Ascending aorta (tissue), 2 donors: Measurements from ENCODE around the gene NRL. TPM values are rescaled to one million over a fixed set of nuclear protein-coding genes. Genes with fewer than 3 reads are reported as not detected.
"Not testable (repeated sequence)": the region's sequence is repeated elsewhere in the genome, so short reads cannot be mapped to it uniquely, and the experiment has no call there.

Source experiments
- DNase-seq, 2 donors: peaks; one replicate each; pipeline ENCODE4 v3.0.0-alpha.2; 2019; ENCODE audit warnings: low spot score in 2 of 2
- H3K27ac ChIP-seq, 2 donors: fragments of 200-600 bp; sonication (generic); one replicate each; pipeline ENCODE4 v1.5.1; 2016 to 2017; ENCODE audit warnings: mild to moderate bottlenecking in 1 of 2
- H3K27me3 ChIP-seq: fragments of 200-600 bp; sonication (generic); one replicate; pipeline ENCODE4 v1.5.1; 2017
- H3K36me3 ChIP-seq, 2 donors: fragments of 200-600 bp; sonication (generic); one replicate each; pipeline ENCODE4 v1.5.1; 2016
- H3K4me1 ChIP-seq, 2 donors: fragments of 200-600 bp; sonication (generic); one replicate each; pipeline ENCODE4 v1.5.1; 2016 to 2017; ENCODE audit warnings: mild to moderate bottlenecking in 1 of 2
- H3K4me3 ChIP-seq, 2 donors: fragments of 200-600 bp; sonication (generic); one replicate each; pipeline ENCODE4 v1.5.1; 2016 to 2017; ENCODE audit warnings: mild to moderate bottlenecking in 1 of 2
- H3K9me3 ChIP-seq, 2 donors: fragments of 200-600 bp; sonication (generic); one replicate each; pipeline ENCODE4 v1.5.1; 2016
- intact Hi-C: fragments of 100-400 bp; cut with DNase I; formaldehyde crosslinking; loops from one replicate; pipeline ENCODE4 v1.15.1; 2023
- total RNA-seq: library from RNA; depleted of rRNA; stranded (reverse); fragments of >200 nt; gene quantifications from one replicate; pipeline ENCODE4 v1.1.0, GENCODE V29; 2016
- TF ChIP-seq, protein P1 (sequence below), 3 experiments: fragments of 200-600 bp in 2 of 3; fragments of 450-650 bp in 1 of 3; sonication (generic) in 2 of 3; IDR thresholded peaks; one replicate each; pipeline ENCODE4 v1.5.1; 2016 to 2019; ENCODE audit warnings: antibody characterized with exemption in 3 of 3, mild to moderate bottlenecking in 1 of 3, moderate library complexity in 1 of 3

The NRL gene
- total RNA-seq, 1 donor from 2014 or later: not detected

DNA sequence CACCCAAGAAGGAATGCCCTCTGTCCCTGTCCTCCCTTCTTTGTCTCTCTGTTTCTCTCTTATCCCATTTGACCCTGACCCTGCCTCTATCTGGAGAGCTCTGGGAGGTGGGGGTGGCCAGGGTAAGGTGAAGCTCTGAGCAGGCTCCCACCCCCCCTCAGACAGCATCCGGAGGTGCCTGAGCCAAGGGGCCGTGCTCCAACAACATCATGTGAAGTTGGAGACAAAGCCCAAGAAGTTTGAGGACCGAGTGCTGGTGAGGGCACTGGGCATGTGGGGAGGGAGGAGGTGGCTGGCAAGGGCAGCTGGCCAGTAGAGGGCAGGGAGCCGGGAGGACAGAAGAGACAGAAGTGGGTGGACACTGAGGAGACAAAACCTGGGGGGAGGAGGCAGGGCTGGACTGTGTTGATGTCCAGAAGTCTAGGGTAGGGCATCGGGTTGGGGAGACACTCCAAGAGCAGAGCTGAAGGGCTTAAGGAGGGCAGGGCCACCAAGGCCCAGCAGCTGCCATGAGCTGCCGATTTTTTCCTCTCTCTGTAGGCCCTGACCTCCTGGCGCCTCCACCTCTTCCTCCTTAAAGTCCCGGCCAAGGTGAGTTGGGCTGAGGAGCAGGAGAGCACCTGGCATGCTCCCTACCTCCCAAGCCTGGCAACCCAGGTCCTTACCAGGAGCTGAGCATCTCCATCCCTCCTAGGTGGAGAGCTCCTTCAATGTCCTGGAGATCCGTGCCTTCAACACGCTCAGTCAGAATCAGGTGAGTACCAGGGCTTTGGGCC is 61.0 kb downstream of the NRL start:
- H3K9me3 ChIP-seq: no peaks in the 10 kb centered on the region
- DNase-seq: peak in 1 of 2 donors; percentile 50
- no peaks in the 10 kb centered on the region for H3K27me3 ChIP-seq
- peaks cover 9 to 12% of the 10 kb centered on the region in 2 donors for H3K4me1 ChIP-seq
- no peak overlapping the region for H3K27ac ChIP-seq
- TF ChIP-seq, protein P1, sequence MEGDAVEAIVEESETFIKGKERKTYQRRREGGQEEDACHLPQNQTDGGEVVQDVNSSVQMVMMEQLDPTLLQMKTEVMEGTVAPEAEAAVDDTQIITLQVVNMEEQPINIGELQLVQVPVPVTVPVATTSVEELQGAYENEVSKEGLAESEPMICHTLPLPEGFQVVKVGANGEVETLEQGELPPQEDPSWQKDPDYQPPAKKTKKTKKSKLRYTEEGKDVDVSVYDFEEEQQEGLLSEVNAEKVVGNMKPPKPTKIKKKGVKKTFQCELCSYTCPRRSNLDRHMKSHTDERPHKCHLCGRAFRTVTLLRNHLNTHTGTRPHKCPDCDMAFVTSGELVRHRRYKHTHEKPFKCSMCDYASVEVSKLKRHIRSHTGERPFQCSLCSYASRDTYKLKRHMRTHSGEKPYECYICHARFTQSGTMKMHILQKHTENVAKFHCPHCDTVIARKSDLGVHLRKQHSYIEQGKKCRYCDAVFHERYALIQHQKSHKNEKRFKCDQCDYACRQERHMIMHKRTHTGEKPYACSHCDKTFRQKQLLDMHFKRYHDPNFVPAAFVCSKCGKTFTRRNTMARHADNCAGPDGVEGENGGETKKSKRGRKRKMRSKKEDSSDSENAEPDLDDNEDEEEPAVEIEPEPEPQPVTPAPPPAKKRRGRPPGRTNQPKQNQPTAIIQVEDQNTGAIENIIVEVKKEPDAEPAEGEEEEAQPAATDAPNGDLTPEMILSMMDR (IDR thresholded peaks at IDR 0.05): no peak
- intact Hi-C loops: loop anchor here (2.0 kb wide), 1 partner anchor 39 kb away; no protein-coding TSS in a partner anchor
- H3K4me3 ChIP-seq: no peak overlapping the region
- H3K36me3 ChIP-seq: no peaks in the 10 kb centered on the region

DNA sequence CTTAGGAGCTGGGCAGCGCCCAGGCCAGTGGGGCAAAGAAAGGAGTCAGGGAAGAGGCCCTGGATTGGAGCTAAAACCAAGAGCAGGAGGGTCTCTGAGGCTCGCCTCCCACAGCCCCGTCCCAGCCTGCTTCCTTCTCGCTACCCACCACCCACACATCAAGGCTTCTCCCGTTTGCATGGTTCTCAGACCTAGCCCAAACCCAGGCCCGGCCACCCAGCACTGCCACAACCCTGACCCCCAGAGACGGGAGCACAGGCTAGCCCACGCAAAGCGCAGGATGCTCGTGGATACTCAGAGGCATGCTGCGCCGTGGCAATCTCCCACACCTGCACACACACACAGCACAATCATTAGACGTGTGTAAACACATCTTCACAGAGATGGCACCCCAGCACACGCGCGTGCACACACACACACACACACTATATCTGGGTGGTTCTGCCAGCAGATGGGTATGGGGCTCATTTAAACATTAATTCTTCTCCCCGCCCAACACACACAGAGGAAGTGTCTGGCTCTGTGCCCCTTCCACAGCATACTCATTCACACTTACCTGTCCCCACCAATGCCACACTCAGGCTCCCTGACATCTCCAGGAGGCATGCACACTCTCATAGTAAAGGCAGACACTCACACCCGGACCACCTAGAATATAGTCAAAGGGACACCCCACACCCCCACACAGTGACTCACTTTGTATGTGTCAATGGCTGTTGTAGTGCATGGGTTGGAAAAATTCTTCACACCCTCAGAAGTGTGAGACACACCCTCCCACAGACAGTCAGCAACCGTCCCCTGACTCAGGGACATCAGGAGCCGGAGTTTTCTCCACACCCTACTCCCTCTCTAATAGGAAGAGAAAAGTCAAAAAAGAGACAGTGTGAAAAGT is 61.8 kb downstream of the NRL start:
- intact Hi-C loops: loop anchor here (2.0 kb wide), 1 partner anchor 38 kb away; no protein-coding TSS in a partner anchor
- Histone ChIP-seq H3K4me1 (peaks cover 9 to 12% of the 10 kb centered on the region in 2 donors), H3K9me3 (no peaks in the 10 kb centered on the region), H3K27ac (no peak overlapping the region), H3K27me3 (no peaks in the 10 kb centered on the region), H3K36me3 (no peaks in the 10 kb centered on the region), H3K4me3 (peak overlapping the region; percentile 61 to 81)
- TF ChIP-seq, protein P1 (IDR thresholded peaks at IDR 0.05): no peak
- peak in 1 of 2 donors; percentile 58 for DNase-seq

DNA sequence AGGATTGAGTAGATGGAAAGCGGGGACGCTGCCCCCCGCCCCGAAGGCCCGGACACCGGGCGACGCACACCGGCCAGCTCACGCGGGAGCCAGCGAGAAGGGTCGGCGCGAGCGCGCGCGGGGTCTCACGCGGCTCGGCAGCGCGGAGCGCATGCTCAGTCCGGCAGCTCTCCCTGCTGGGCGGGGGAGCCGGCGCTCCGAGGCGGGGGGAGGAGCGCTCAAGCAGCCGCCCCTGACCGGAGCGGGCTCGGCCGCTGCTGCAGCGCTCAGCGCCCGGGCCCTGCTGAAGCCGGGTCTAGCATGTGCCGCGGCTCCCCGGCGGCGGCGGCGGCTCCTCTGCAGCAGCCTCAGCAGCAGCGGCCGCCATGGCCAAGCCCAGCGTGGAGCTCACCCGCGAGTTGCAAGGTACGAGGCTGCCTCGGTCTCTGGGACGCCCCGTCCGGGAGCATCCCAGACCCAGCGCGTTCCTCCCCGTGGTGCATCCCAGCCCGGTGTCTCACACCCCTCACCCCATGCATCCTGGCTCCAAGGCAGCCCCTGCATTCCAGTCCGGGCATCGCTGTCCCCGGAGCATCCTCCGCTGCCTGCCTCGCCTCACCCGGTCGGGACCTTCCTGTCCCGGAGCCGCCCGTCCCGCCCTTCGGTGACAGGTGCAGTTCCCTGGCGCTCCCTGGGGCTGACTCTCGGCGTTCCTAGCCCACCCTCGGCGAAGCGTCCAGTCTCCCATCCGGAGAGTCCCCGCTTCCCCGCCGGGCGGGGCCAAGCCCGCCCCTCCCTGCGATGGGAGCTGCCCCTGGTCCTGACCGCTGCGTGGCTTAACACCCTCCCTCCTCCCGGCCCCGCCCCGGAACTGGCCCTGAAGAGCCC is 62.7 kb downstream of the NRL start, which contains the start of gene CARMIL3:
Gene CARMIL3 (plus strand): TSS at position 221 of the 867 bp plus-strand sequence. CDS start 145 bp downstream, at position 366.
- no peak within 1 kb of the TSS for H3K27ac ChIP-seq
- H3K27me3 ChIP-seq: no peaks in the 10 kb centered on the region
- H3K4me3 ChIP-seq: peak within 1 kb of the TSS; percentile 61 to 81
- TF ChIP-seq, protein P1 (IDR thresholded peaks at IDR 0.05): no peak
- H3K9me3 ChIP-seq: no peaks in the 10 kb centered on the region
- no peaks in the 10 kb centered on the region for H3K36me3 ChIP-seq
- DNase-seq: no peak
- intact Hi-C loops: loop anchor here (2.0 kb wide), 1 partner anchor 37 kb away; no protein-coding TSS in a partner anchor
- H3K4me1 ChIP-seq: peaks cover 9 to 12% of the 10 kb centered on the region in 2 donors

DNA sequence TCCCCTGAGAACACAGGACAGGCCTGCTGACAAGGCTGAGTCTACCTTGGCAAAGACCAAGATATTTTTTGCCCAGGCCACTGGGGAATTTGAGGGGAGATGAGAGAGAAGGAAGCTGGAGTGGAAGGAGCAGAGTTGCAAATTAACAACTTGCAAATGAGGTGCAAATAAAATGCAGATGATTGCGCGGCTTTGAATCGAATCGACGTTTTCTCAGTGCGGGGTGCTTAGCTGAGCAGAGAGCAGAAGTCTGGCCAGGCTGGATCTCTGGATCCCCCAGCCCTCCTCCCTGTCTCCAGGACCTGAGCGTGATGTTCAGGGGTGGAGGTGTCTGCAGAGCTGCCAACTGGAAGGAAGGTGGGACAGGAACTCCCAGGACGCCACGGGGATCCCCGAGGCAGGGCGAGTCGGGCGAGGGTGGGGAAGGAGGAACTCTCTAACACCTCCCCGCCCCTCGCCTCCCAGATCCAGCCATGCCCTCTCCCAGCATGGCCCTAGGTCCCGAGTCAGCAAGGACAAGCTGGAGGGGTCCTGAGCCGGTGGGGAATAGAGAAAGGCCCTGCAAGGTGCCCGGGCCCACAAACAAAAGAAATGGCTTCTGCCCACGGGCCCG is 63.5 kb downstream of the NRL start:
- Histone ChIP-seq H3K27ac (no peak overlapping the region), H3K4me3 (peak overlapping the region; percentile 61 to 81), H3K9me3 (no peaks in the 10 kb centered on the region), H3K36me3 (no peaks in the 10 kb centered on the region), H3K27me3 (no peaks in the 10 kb centered on the region), H3K4me1 (peaks cover 9 to 12% of the 10 kb centered on the region in 2 donors)
- DNase-seq: no peak
- TF ChIP-seq, protein P1 (IDR thresholded peaks at IDR 0.05): no peak
- intact Hi-C loops: no loop called here

DNA sequence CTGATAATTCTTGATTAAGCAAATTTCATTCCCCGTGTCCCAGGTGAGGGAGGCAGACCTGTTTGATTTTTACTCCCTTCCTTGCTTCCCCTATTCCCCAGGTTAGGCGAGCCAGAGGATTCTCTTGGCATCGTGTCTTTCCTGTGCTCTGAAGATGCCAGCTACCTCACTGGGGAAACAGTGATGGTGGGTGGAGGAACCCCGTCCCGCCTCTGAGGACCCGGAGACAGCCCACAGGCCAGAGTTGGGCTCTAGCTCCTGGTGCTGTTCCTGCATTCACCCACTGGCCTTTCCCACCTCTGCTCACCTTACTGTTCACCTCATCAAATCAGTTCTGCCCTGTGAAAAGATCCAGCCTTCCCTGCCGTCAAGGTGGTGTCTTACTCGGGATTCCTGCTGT is 64.0 kb downstream of the NRL start:
- intact Hi-C loops, DNase-seq, H3K27me3 ChIP-seq: not testable (repeated sequence)

DNA sequence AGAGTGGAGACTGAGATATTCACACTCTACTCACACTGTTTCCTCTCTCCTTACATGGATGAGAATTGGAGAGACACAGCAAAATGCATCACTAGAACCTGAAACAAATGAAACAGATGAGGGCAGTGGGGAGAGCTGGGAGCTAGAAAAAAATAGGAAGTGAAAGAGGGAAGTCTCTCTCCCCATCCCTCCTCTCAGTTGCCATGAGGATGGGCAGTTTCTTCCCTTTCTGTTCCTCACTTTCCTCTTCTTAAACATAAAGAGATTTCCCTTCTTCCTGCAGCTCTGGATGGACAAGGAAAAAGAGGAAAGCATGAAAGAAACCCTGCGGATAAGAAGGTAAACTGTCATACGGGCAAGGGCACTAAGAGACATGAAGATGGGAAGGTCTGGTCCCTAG is 65.7 kb downstream of the NRL start:
- H3K4me3 ChIP-seq, H3K36me3 ChIP-seq, intact Hi-C loops, DNase-seq, H3K27me3 ChIP-seq, H3K27ac ChIP-seq, H3K9me3 ChIP-seq: not testable (repeated sequence)
- peaks cover 9 to 12% of the 10 kb centered on the region in 2 donors for H3K4me1 ChIP-seq

More for the DNA sequence above, 64.0 kb downstream of the NRL start:
- peaks cover 9 to 12% of the 10 kb centered on the region in 2 donors for H3K4me1 ChIP-seq
- H3K36me3 ChIP-seq, H3K27ac ChIP-seq, H3K4me3 ChIP-seq, H3K9me3 ChIP-seq: not testable (repeated sequence)
